B cell (primary cell): ENCODE results near the gene ADAP1.

Experiments used
- CTCF ChIP-seq: fragments of 200-600 bp; IDR thresholded peaks from one replicate; pipeline ENCODE4 v1.8.0; 2022; ENCODE audit warnings: antibody characterized with exemption, mild to moderate bottlenecking
- EZH2 ChIP-seq: IDR thresholded peaks from 2 replicates; pipeline ENCODE4 v1.6.1; 2012; ENCODE audit warnings: borderline replicate concordance, low read depth, mild to moderate bottlenecking, moderate library complexity, low read length; ENCODE audit not compliant: insufficient read depth, poor library complexity, severe bottlenecking

- TF ChIP-seq CTCF = no peak
- no peak for TF ChIP-seq EZH2
These were observed 28.1 kb downstream of the ADAP1 start for GRCh38 chr7:926061-927030.
